ENCODE data around the gene MRPS22. TPM values are rescaled to one million over a fixed set of nuclear protein-coding genes. Genes with fewer than 3 reads are reported as not detected.

The MRPS22 gene
- total and polyA plus RNA-seq, 9 of the 15 experiments (the other 6 are each of a cell fraction or from before 2014, with no cell fraction given) = 148 to 397 (median 229) TPM

- TF ChIP-seq, protein P1, sequence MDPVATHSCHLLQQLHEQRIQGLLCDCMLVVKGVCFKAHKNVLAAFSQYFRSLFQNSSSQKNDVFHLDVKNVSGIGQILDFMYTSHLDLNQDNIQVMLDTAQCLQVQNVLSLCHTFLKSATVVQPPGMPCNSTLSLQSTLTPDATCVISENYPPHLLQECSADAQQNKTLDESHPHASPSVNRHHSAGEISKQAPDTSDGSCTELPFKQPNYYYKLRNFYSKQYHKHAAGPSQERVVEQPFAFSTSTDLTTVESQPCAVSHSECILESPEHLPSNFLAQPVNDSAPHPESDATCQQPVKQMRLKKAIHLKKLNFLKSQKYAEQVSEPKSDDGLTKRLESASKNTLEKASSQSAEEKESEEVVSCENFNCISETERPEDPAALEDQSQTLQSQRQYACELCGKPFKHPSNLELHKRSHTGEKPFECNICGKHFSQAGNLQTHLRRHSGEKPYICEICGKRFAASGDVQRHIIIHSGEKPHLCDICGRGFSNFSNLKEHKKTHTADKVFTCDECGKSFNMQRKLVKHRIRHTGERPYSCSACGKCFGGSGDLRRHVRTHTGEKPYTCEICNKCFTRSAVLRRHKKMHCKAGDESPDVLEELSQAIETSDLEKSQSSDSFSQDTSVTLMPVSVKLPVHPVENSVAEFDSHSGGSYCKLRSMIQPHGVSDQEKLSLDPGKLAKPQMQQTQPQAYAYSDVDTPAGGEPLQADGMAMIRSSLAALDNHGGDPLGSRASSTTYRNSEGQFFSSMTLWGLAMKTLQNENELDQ (CRISPR knock-in tag; IDR thresholded peaks at IDR 0.05; ENCODE audit: borderline replicate concordance) = no peak
- no peak for TF ChIP-seq STAT5B (CRISPR knock-in tag; IDR thresholded peaks at IDR 0.05)
- 0 out of 2 replicates have a peak, but pooled peaks have one; percentile 13 for TF ChIP-seq ARID1B (IDR thresholded peaks at IDR 0.05)
- no peak for TF ChIP-seq STAG1 (CRISPR knock-in tag; IDR thresholded peaks at IDR 0.05; ENCODE audit: borderline replicate concordance)
- no peak for TF ChIP-seq TSC22D4 (tag; IDR thresholded peaks at IDR 0.05)
- TF ChIP-seq, protein P2, sequence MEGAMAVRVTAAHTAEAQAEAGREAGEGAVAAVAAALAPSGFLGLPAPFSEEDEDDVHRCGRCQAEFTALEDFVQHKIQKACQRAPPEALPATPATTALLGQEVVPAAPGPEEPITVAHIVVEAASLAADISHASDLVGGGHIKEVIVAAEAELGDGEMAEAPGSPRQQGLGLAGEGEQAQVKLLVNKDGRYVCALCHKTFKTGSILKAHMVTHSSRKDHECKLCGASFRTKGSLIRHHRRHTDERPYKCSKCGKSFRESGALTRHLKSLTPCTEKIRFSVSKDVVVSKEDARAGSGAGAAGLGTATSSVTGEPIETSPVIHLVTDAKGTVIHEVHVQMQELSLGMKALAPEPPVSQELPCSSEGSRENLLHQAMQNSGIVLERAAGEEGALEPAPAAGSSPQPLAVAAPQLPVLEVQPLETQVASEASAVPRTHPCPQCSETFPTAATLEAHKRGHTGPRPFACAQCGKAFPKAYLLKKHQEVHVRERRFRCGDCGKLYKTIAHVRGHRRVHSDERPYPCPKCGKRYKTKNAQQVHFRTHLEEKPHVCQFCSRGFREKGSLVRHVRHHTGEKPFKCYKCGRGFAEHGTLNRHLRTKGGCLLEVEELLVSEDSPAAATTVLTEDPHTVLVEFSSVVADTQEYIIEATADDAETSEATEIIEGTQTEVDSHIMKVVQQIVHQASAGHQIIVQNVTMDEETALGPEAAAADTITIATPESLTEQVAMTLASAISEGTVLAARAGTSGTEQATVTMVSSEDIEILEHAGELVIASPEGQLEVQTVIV (CRISPR knock-in tag; IDR thresholded peaks at IDR 0.05; ENCODE audit: borderline replicate concordance) = no peak
- TF ChIP-seq MAZ (CRISPR knock-in tag; conservative IDR thresholded peaks at IDR 0.05 in 1 of 2, IDR thresholded peaks at IDR 0.05 in 1 of 2) = peak; percentile 17 to 29; a peak in 2 of 4 replicates
- TF ChIP-seq ZNF76 (CRISPR knock-in tag; IDR thresholded peaks at IDR 0.05; ENCODE audit: borderline replicate concordance) = no peak
- TF ChIP-seq ERF (CRISPR knock-in tag; IDR thresholded peaks at IDR 0.05) = no peak
- TF ChIP-seq PTBP1 (IDR thresholded peaks at IDR 0.05; ENCODE audit: low read depth, low read length) = no peak
- peak; percentile 88; the same call in 1 of the 2 replicates for TF ChIP-seq SP1 (CRISPR knock-in tag; IDR thresholded peaks at IDR 0.05)
- no peak for TF ChIP-seq FUS (optimal IDR thresholded peaks at IDR 0.05; ENCODE audit: low read depth, low read length)
- no peak; the same call in 1 of the 2 replicates for TF ChIP-seq LCOR (CRISPR knock-in tag; IDR thresholded peaks at IDR 0.05)
- no peak for TF ChIP-seq HEY1 (CRISPR knock-in tag; IDR thresholded peaks at IDR 0.05; ENCODE audit: borderline replicate concordance)
- TF ChIP-seq ZNF324 (CRISPR knock-in tag; IDR thresholded peaks at IDR 0.05) = no peak
- no peak for TF ChIP-seq BCOR (IDR thresholded peaks at IDR 0.05)
- no peak for TF ChIP-seq WHSC1 (IDR thresholded peaks at IDR 0.05; ENCODE audit: low read length)
- no peak for TF ChIP-seq SRSF7 (optimal IDR thresholded peaks at IDR 0.05; ENCODE audit: low read depth, low read length)
- TF ChIP-seq, protein P3, sequence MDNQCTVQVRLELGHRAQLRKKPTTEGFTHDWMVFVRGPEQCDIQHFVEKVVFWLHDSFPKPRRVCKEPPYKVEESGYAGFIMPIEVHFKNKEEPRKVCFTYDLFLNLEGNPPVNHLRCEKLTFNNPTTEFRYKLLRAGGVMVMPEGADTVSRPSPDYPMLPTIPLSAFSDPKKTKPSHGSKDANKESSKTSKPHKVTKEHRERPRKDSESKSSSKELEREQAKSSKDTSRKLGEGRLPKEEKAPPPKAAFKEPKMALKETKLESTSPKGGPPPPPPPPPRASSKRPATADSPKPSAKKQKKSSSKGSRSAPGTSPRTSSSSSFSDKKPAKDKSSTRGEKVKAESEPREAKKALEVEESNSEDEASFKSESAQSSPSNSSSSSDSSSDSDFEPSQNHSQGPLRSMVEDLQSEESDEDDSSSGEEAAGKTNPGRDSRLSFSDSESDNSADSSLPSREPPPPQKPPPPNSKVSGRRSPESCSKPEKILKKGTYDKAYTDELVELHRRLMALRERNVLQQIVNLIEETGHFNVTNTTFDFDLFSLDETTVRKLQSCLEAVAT (IDR thresholded peaks at IDR 0.05) = peak; percentile 13 to 64; a peak in 2 of 4 replicates
- no peak for TF ChIP-seq PREB (CRISPR knock-in tag; IDR thresholded peaks at IDR 0.05)
- peak; percentile 76 for TF ChIP-seq TARDBP (IDR thresholded peaks at IDR 0.05)
- no peak for TF ChIP-seq TFAM (CRISPR knock-in tag; conservative IDR thresholded peaks at IDR 0.05)
Observed at GRCh38 chr3:139389552-139390368, 45.9 kb downstream of the MRPS22 start, which contains the start of gene COPB2 (continued).
